HG03108 (cell line): ENCODE data around the gene MED27.

Source experiments
- ATAC-seq: cut with Tn5 transposase; IDR thresholded peaks from one replicate; pipeline ENCODE4 v1.9.1; 2021; ENCODE audit warnings: moderate library complexity; ENCODE audit not compliant: unreplicated experiment

Gene MED27

GRCh38 chr9:132044176-132044875 lies 35.3 kb downstream of the MED27 start:
- ATAC-seq = no peak

GRCh38 chr9:132043708-132044107 lies 36.0 kb downstream of the MED27 start:
- ATAC-seq = no peak

- ATAC-seq = no peak
Observed at GRCh38 chr9:132042324-132042723, 37.3 kb downstream of the MED27 start.

- ATAC-seq = no peak
Observed at GRCh38 chr9:132041798-132042197, 37.9 kb downstream of the MED27 start.

GRCh38 chr9:132040808-132041207 lies 38.9 kb downstream of the MED27 start:
- no peak for ATAC-seq

GRCh38 chr9:132040246-132040645 lies 39.4 kb downstream of the MED27 start:
- no peak for ATAC-seq

- no peak for ATAC-seq
Observed at GRCh38 chr9:132039284-132039683, 40.4 kb downstream of the MED27 start.

GRCh38 chr9:132037458-132037857 lies 42.2 kb downstream of the MED27 start:
- no peak for ATAC-seq

GRCh38 chr9:132036521-132036920 lies 43.1 kb downstream of the MED27 start:
- no peak for ATAC-seq

GRCh38 chr9:132035679-132036078 lies 44.0 kb downstream of the MED27 start:
- ATAC-seq = no peak

- ATAC-seq = peak; percentile 54
Observed at GRCh38 chr9:132032238-132032950, 47.3 kb downstream of the MED27 start.

- ATAC-seq = no peak
Observed at GRCh38 chr9:132031467-132032237, 48.0 kb downstream of the MED27 start.

GRCh38 chr9:132030626-132031325 lies 48.9 kb downstream of the MED27 start:
- ATAC-seq = no peak

- ATAC-seq = no peak
Observed at GRCh38 chr9:132027752-132028663, 51.7 kb downstream of the MED27 start.

GRCh38 chr9:132026932-132027585 lies 52.6 kb downstream of the MED27 start:
- ATAC-seq = no peak

GRCh38 chr9:132025766-132026165 lies 53.9 kb downstream of the MED27 start:
- no peak for ATAC-seq

- no peak for ATAC-seq
Observed at GRCh38 chr9:132024589-132024988, 55.1 kb downstream of the MED27 start.

GRCh38 chr9:132023419-132024180 lies 56.1 kb downstream of the MED27 start:
- ATAC-seq = no peak
